CD4-positive, alpha-beta memory T cell (primary cell): ENCODE measurements around the gene C1orf21. TPM values are rescaled to one million over a fixed set of nuclear protein-coding genes. Genes with fewer than 3 reads are reported as not detected.

ENCODE experiments used
- CTCF ChIA-PET: fragments of 350-600 bp; sonication (Branson Sonifier 250); formaldehyde crosslinking; loops from one replicate; lab custom pipeline; 2021; ENCODE audit warnings: inconsistent platforms; ENCODE audit not compliant: partially characterized antibody; lab: Charles Lee
- POLR2A ChIA-PET: fragments of 350-600 bp; sonication (Branson Sonifier 250); formaldehyde crosslinking; loops from one replicate; lab custom pipeline; 2021; ENCODE audit not compliant: partially characterized antibody; lab: Charles Lee
- DNase-seq, 5 donors: peaks; one replicate each; pipeline versions ENCODE4 v3.0.0 to v3.0.0-alpha.2; 2020 to 2022; ENCODE audit warnings: mixed read lengths in 1 of 5
- H3K27ac ChIP-seq: one replicate; pipeline ENCODE4 v1.7.0; 2013; ENCODE audit warnings: low read depth, low read length
- H3K27me3 ChIP-seq: 2 replicates; pipeline ENCODE4 v1.7.0; 2013; ENCODE audit warnings: mild to moderate bottlenecking, low read length, moderate library complexity; ENCODE audit not compliant: insufficient read depth
- H3K36me3 ChIP-seq: 2 replicates; pipeline ENCODE4 v1.7.0; 2013; ENCODE audit warnings: mild to moderate bottlenecking, low read length, moderate library complexity; ENCODE audit not compliant: insufficient read depth
- H3K4me1 ChIP-seq: 2 replicates; pipeline ENCODE4 v1.7.0; 2013; ENCODE audit warnings: mild to moderate bottlenecking, low read length, moderate library complexity; ENCODE audit not compliant: insufficient read depth
- H3K4me3 ChIP-seq, 2 donors: one replicate each; pipeline ENCODE4 v1.7.0; 2013; ENCODE audit warnings: low read length in 2 of 2, mild to moderate bottlenecking in 1 of 2
- H3K9me3 ChIP-seq, 2 donors: one replicate each; pipeline ENCODE4 v1.7.0; 2013; ENCODE audit warnings: low read length in 2 of 2, control low read depth in 1 of 2; ENCODE audit not compliant: control insufficient read depth in 1 of 2
- H3K27ac Mint-ChIP-seq, 7 donors: one replicate each; pipeline ENCODE4 v1.8.0; 2020 to 2021; ENCODE audit warnings: mixed read lengths in 7 of 7, mild to moderate bottlenecking in 6 of 7, inconsistent platforms in 3 of 7, moderate library complexity in 3 of 7
- H3K27me3 Mint-ChIP-seq, 2 donors: one replicate each; pipeline ENCODE4 v1.8.0; 2020 to 2021; ENCODE audit warnings: mixed read lengths in 2 of 2
- H3K36me3 Mint-ChIP-seq, 2 donors: one replicate each; pipeline ENCODE4 v1.8.0; 2020 to 2021; ENCODE audit warnings: mixed read lengths in 2 of 2, inconsistent platforms in 1 of 2, mild to moderate bottlenecking in 1 of 2
- H3K4me1 Mint-ChIP-seq, 4 donors: one replicate each; pipeline ENCODE4 v1.8.0; 2020 to 2021; ENCODE audit warnings: mixed read lengths in 4 of 4, mild to moderate bottlenecking in 1 of 4
- H3K4me3 Mint-ChIP-seq, 8 donors: one replicate each; pipeline ENCODE4 v1.8.0; 2020 to 2021; ENCODE audit warnings: mixed read lengths in 8 of 8, mild to moderate bottlenecking in 7 of 8, moderate library complexity in 6 of 8, inconsistent platforms in 3 of 8
- H3K9me3 Mint-ChIP-seq, 8 donors: one replicate each; pipeline ENCODE4 v1.8.0; 2020 to 2021; ENCODE audit warnings: mixed read lengths in 8 of 8, mild to moderate bottlenecking in 5 of 8, inconsistent platforms in 3 of 8, moderate library complexity in 1 of 8
- intact Hi-C: fragments of 100-400 bp; cut with micrococcal nuclease; formaldehyde crosslinking; loops from one replicate; pipeline ENCODE4 v1.15.1; 2023
- polyA plus RNA-seq, 2 donors: library from polyadenylated mRNA; unstranded; fragments of 300-500 nt; fragmentation: Illumina TruSeq; gene quantifications; one replicate each; pipeline ENCODE4 v1.2.3, GENCODE V29; 2021
- total RNA-seq, 2 experiments: library from RNA; stranded (reverse); gene quantifications; one replicate each; pipeline ENCODE4 v1.2.3, GENCODE V29; 2021

Gene C1orf21
- total and polyA plus RNA-seq, 4 experiments from 2014 or later = 0.20 to 0.80 (median 0.55) TPM

- Mint-ChIP-seq H3K4me3 (no peak overlapping the region), H3K27ac (no peak overlapping the region), H3K9me3 (no peaks in the 10 kb centered on the region), H3K27me3 (peaks cover 0 to 3% of the 10 kb centered on the region in 2 donors), H3K36me3 (no peaks in the 10 kb centered on the region), H3K4me1 (peaks cover 0 to 1% (median 0%) of the 10 kb centered on the region in 4 donors)
- no peaks in the 10 kb centered on the region for H3K9me3 ChIP-seq
- H3K36me3 ChIP-seq = no peaks in the 10 kb centered on the region
- no peak overlapping the region for H3K27ac ChIP-seq
- CTCF ChIA-PET = no interaction called here
- no peak for DNase-seq
- POLR2A ChIA-PET = no interaction called here
- no peaks in the 10 kb centered on the region for H3K4me1 ChIP-seq
- intact Hi-C loops = no loop called here
- H3K27me3 ChIP-seq = no peaks in the 10 kb centered on the region
- H3K4me3 ChIP-seq = no peak overlapping the region
Measured at GRCh38 chr1:184497959-184498723, 111.3 kb downstream of the C1orf21 start.

- H3K27ac Mint-ChIP-seq = no peak overlapping the region
- H3K9me3 Mint-ChIP-seq = no peaks in the 10 kb centered on the region
- no peaks in the 10 kb centered on the region for H3K4me1 Mint-ChIP-seq
- H3K4me3 ChIP-seq = no peak overlapping the region
- H3K27me3 Mint-ChIP-seq = peaks cover 2 to 4% of the 10 kb centered on the region in 2 donors
- H3K27ac ChIP-seq = no peak overlapping the region
- no peak overlapping the region for H3K4me3 Mint-ChIP-seq
- intact Hi-C loops = no loop called here
- H3K4me1 ChIP-seq = no peaks in the 10 kb centered on the region
- no peaks in the 10 kb centered on the region for H3K36me3 Mint-ChIP-seq
- H3K36me3 ChIP-seq = no peaks in the 10 kb centered on the region
- no peaks in the 10 kb centered on the region for H3K9me3 ChIP-seq
- DNase-seq = no peak
- POLR2A ChIA-PET = no interaction called here
- CTCF ChIA-PET = no interaction called here
- H3K27me3 ChIP-seq = no peaks in the 10 kb centered on the region
Measured at GRCh38 chr1:184499616-184500015, 112.8 kb downstream of the C1orf21 start.

GRCh38 chr1:184502161-184502560 is 115.3 kb downstream of the C1orf21 start:
- no peak overlapping the region for H3K4me3 Mint-ChIP-seq
- Histone ChIP-seq H3K4me3 (no peak overlapping the region), H3K27ac (no peak overlapping the region), H3K9me3 (no peaks in the 10 kb centered on the region), H3K4me1 (no peaks in the 10 kb centered on the region), H3K36me3 (no peaks in the 10 kb centered on the region), H3K27me3 (no peaks in the 10 kb centered on the region)
- DNase-seq = no peak
- CTCF ChIA-PET = no interaction called here
- no peaks in the 10 kb centered on the region for H3K4me1 Mint-ChIP-seq
- intact Hi-C loops = no loop called here
- peaks cover 4 to 5% of the 10 kb centered on the region in 2 donors for H3K27me3 Mint-ChIP-seq
- H3K36me3 Mint-ChIP-seq = no peaks in the 10 kb centered on the region
- no peak overlapping the region for H3K27ac Mint-ChIP-seq
- POLR2A ChIA-PET = no interaction called here
- no peaks in the 10 kb centered on the region for H3K9me3 Mint-ChIP-seq

GRCh38 chr1:184503221-184503749 is 116.5 kb downstream of the C1orf21 start:
- Histone ChIP-seq H3K27ac (no peak overlapping the region), H3K27me3 (no peaks in the 10 kb centered on the region), H3K4me1 (no peaks in the 10 kb centered on the region), H3K36me3 (no peaks in the 10 kb centered on the region), H3K9me3 (no peaks in the 10 kb centered on the region), H3K4me3 (no peak overlapping the region)
- no peak overlapping the region for H3K4me3 Mint-ChIP-seq
- H3K36me3 Mint-ChIP-seq = no peaks in the 10 kb centered on the region
- CTCF ChIA-PET = interaction anchor here (0.7 to 0.9 kb wide), 2 partner anchors 10 to 189 kb away, joined by 3 read pairs; no protein-coding TSS in a partner anchor
- no peak overlapping the region for H3K27ac Mint-ChIP-seq
- H3K27me3 Mint-ChIP-seq = peaks cover 4 to 5% of the 10 kb centered on the region in 2 donors
- no peaks in the 10 kb centered on the region for H3K4me1 Mint-ChIP-seq
- DNase-seq = no peak
- intact Hi-C loops = no loop called here
- POLR2A ChIA-PET = no interaction called here
- H3K9me3 Mint-ChIP-seq = no peaks in the 10 kb centered on the region

GRCh38 chr1:184504040-184504954 is 117.5 kb downstream of the C1orf21 start:
- Histone ChIP-seq H3K4me1 (no peaks in the 10 kb centered on the region), H3K36me3 (no peaks in the 10 kb centered on the region), H3K27me3 (no peaks in the 10 kb centered on the region), H3K9me3 (no peaks in the 10 kb centered on the region), H3K27ac (no peak overlapping the region), H3K4me3 (no peak overlapping the region)
- CTCF ChIA-PET = interaction anchor here (0.9 kb wide), 1 partner anchor 9 kb away, joined by 3 read pairs; no protein-coding TSS in a partner anchor
- H3K9me3 Mint-ChIP-seq = no peaks in the 10 kb centered on the region
- no peaks in the 10 kb centered on the region for H3K36me3 Mint-ChIP-seq
- H3K4me1 Mint-ChIP-seq = no peaks in the 10 kb centered on the region
- POLR2A ChIA-PET = no interaction called here
- H3K27ac Mint-ChIP-seq = no peak overlapping the region
- H3K4me3 Mint-ChIP-seq = no peak overlapping the region
- DNase-seq = no peak
- peaks cover 4 to 5% of the 10 kb centered on the region in 2 donors for H3K27me3 Mint-ChIP-seq
- intact Hi-C loops = no loop called here

- no peaks in the 10 kb centered on the region for H3K4me1 ChIP-seq
- POLR2A ChIA-PET = no interaction called here
- intact Hi-C loops = no loop called here
Measured at GRCh38 chr1:184504955-184505338, 118.1 kb downstream of the C1orf21 start.

GRCh38 chr1:184506481-184506880 is 119.7 kb downstream of the C1orf21 start:
- Mint-ChIP-seq H3K36me3 (no peaks in the 10 kb centered on the region), H3K27me3 (peaks cover 4 to 5% of the 10 kb centered on the region in 2 donors), H3K4me3 (no peak overlapping the region), H3K9me3 (no peaks in the 10 kb centered on the region), H3K4me1 (no peaks in the 10 kb centered on the region), H3K27ac (no peak overlapping the region)
- ChIA-PET CTCF (no interaction called here), POLR2A (no interaction called here)
- no peak for DNase-seq
- Histone ChIP-seq H3K36me3 (no peaks in the 10 kb centered on the region), H3K9me3 (no peaks in the 10 kb centered on the region), H3K27ac (no peak overlapping the region), H3K4me3 (no peak overlapping the region), H3K27me3 (no peaks in the 10 kb centered on the region), H3K4me1 (no peaks in the 10 kb centered on the region)
- intact Hi-C loops = no loop called here

More at GRCh38 chr1:184504955-184505338, 118.1 kb downstream of the C1orf21 start:
- H3K9me3 Mint-ChIP-seq = no peaks in the 10 kb centered on the region
- H3K36me3 ChIP-seq = no peaks in the 10 kb centered on the region
- no peak for DNase-seq
- CTCF ChIA-PET = no interaction called here
- no peaks in the 10 kb centered on the region for H3K27me3 ChIP-seq
- H3K4me1 Mint-ChIP-seq = no peaks in the 10 kb centered on the region
- H3K27me3 Mint-ChIP-seq = peaks cover 4 to 5% of the 10 kb centered on the region in 2 donors
- H3K4me3 ChIP-seq = no peak overlapping the region
- H3K4me3 Mint-ChIP-seq = no peak overlapping the region
- no peak overlapping the region for H3K27ac ChIP-seq
- no peaks in the 10 kb centered on the region for H3K36me3 Mint-ChIP-seq
- H3K27ac Mint-ChIP-seq = no peak overlapping the region
- H3K9me3 ChIP-seq = no peaks in the 10 kb centered on the region
